K562 (cell line): ENCODE data around the gene CENPU. TPM values are rescaled to one million over a fixed set of nuclear protein-coding genes. Genes with fewer than 3 reads are reported as not detected.

Experiments
- ATAC-seq: fragments of 200-7000 bp; cut with Tn5 transposase; 3 replicates; pipeline ENCODE4 v1.9.1; 2020; ENCODE audit warnings: moderate library complexity
- BruUV-seq: library from RNA; stranded (reverse); fragments of 400-500 nt; replicated peaks from 2 replicates; lab custom pipeline; 2021; lab: Mats Ljungman, UMichigan
- CTCF ChIA-PET: fragments of 300-600 bp; formaldehyde crosslinking; extraction: SDS; loops from one replicate; lab custom pipeline; 2021; ENCODE audit warnings: low intra/inter-chr PET ratio; lab: Yijun Ruan, JAX
- POLR2A ChIA-PET: fragments of 300-600, 350-650 bp; sonication (Branson Sonifier 250); formaldehyde crosslinking; extraction: SDS; loops from one replicate; lab custom pipeline; 2021; ENCODE audit warnings: antibody characterized with exemption, inconsistent platforms; lab: Yijun Ruan, JAX
- DNase-seq, 4 experiments: peaks; one replicate each; pipeline versions ENCODE4 v3.0.0 to v3.0.0-alpha.2; 2011 to 2018; ENCODE audit warnings: low spot score in 3 of 4, mixed read lengths in 3 of 4; ENCODE audit errors: extremely low read depth in 1 of 4
- FAIRE-seq: peaks from 2 replicates; lab custom pipeline; 2011; peaks lifted over from hg19 to GRCh38; lab: Jason Lieb, UNC
- H2AFZ ChIP-seq: 2 replicates; pipeline ENCODE4 v1.6.0; 2011; ENCODE audit warnings: low read depth, low read length, control low read depth, inconsistent platforms
- H3K27ac ChIP-seq: fragments of 200-600 bp; 3 replicates; pipeline ENCODE4 v1.8.0; 2011; ENCODE audit warnings: low read depth, mild to moderate bottlenecking, control low read depth, inconsistent platforms, low read length, moderate library complexity, mixed read lengths; ENCODE audit errors: extremely low read depth
- H3K27me3 ChIP-seq, 2 experiments: fragments of 300-600 bp in 1 of 2; 2 replicates in 1 of 2; 3 replicates in 1 of 2; pipeline versions ENCODE4 v1.6.0 to v1.8.0; 2011; ENCODE audit warnings: inconsistent platforms in 2 of 2, low read length in 2 of 2, mild to moderate bottlenecking in 1 of 2, mixed read lengths in 1 of 2, moderate library complexity in 1 of 2; ENCODE audit not compliant: control insufficient read depth in 2 of 2, insufficient read depth in 2 of 2
- H3K36me3 ChIP-seq: fragments of 300-600 bp; 3 replicates; pipeline ENCODE4 v1.8.0; 2011; ENCODE audit warnings: mild to moderate bottlenecking, low read length, inconsistent platforms; ENCODE audit not compliant: control insufficient read depth, insufficient read depth
- H3K4me1 ChIP-seq, 2 experiments: fragments of 200-600 bp in 1 of 2; replicated peaks in 1 of 2; 2 replicates in 1 of 2; 3 replicates in 1 of 2; pipeline versions ENCODE4 v1.5.1 to v1.8.0; 2011; ENCODE audit warnings: inconsistent platforms in 2 of 2, low read length in 2 of 2, mild to moderate bottlenecking in 1 of 2, mixed read lengths in 1 of 2, moderate library complexity in 1 of 2; ENCODE audit not compliant: control insufficient read depth in 2 of 2, insufficient read depth in 2 of 2
- H3K4me2 ChIP-seq: 2 replicates; pipeline ENCODE4 v1.6.1; 2011; ENCODE audit warnings: low read length, control low read depth, inconsistent platforms, mixed read lengths; ENCODE audit not compliant: insufficient read depth
- H3K4me3 ChIP-seq: fragments of 200-600 bp; sonication (generic), shearing (Covaris generic); 2 replicates; pipeline ENCODE4 v1.5.1; 2016; ENCODE audit warnings: control low read depth, inconsistent platforms
- H3K79me2 ChIP-seq: fragments of 200-600 bp; 3 replicates; pipeline ENCODE4 v1.8.0; 2011; ENCODE audit warnings: low read length, inconsistent platforms; ENCODE audit not compliant: control insufficient read depth, insufficient read depth
- H3K9ac ChIP-seq, 2 experiments: 2 replicates each; pipeline versions ENCODE4 v1.6.0 to v1.6.1; 2011; ENCODE audit warnings: low read depth in 2 of 2, low read length in 2 of 2, control low read depth in 1 of 2, inconsistent platforms in 1 of 2, mild to moderate bottlenecking in 1 of 2, mixed read lengths in 1 of 2; ENCODE audit not compliant: insufficient read depth in 1 of 2
- H3K9me1 ChIP-seq: one replicate; pipeline ENCODE4 v1.6.0; 2011; ENCODE audit warnings: inconsistent platforms, mild to moderate bottlenecking, low read length, moderate library complexity; ENCODE audit not compliant: control insufficient read depth, insufficient read depth
- H3K9me3 ChIP-seq: replicated peaks from 2 replicates; pipeline ENCODE4 v1.5.1; 2011; ENCODE audit warnings: low read depth, low read length, inconsistent platforms; ENCODE audit not compliant: control insufficient read depth, insufficient read depth
- H4K20me1 ChIP-seq: replicated peaks from 2 replicates; pipeline ENCODE4 v1.6.1; 2011; ENCODE audit warnings: low read length, inconsistent platforms, mixed read lengths; ENCODE audit not compliant: control insufficient read depth, insufficient read depth
- CBX8 ChIP-seq: fragments of 200-600 bp; sonication (generic); IDR thresholded peaks from 2 replicates; pipeline ENCODE4 v1.6.1; 2012; ENCODE audit warnings: borderline replicate concordance, mixed run types, low read depth, mild to moderate bottlenecking, moderate library complexity, mixed read lengths, low read length, control low read depth, inconsistent platforms; ENCODE audit not compliant: poor library complexity, severe bottlenecking; ENCODE audit errors: extremely low read depth
- CEBPB ChIP-seq: fragments of 450-650 bp; IDR thresholded peaks from 2 replicates; pipeline ENCODE4 v1.6.1; 2016; ENCODE audit warnings: missing genetic modification characterization, missing compliant biosample characterization
- DACH1 ChIP-seq: fragments of 450-650 bp; IDR thresholded peaks from 2 replicates; pipeline ENCODE4 v1.6.1; 2018; ENCODE audit not compliant: partially characterized antibody
- E2F3 ChIP-seq: fragments of 250-450 bp; sonication (Bioruptor Pico); IDR thresholded peaks from 2 replicates; pipeline ENCODE4 v1.4.0; 2020; ENCODE audit warnings: mild to moderate bottlenecking
- GABPA ChIP-seq: fragments of 200-800 bp; sonication (Bioruptor generic); conservative IDR thresholded peaks from 2 replicates; pipeline ENCODE4 v1.6.1; 2016; ENCODE audit warnings: low read depth, missing genetic modification characterization, missing compliant biosample characterization
- HNRNPUL1 ChIP-seq: fragments of 200-400 bp; formaldehyde crosslinking; IDR thresholded peaks from 2 replicates; pipeline ENCODE4 v1.6.1; 2017; ENCODE audit warnings: low read length
- NFE2L1 ChIP-seq: fragments of 450-650 bp; IDR thresholded peaks from 2 replicates; pipeline ENCODE4 v1.6.1; 2016; ENCODE audit warnings: missing genetic modification characterization, low read depth, mild to moderate bottlenecking, missing compliant biosample characterization, moderate library complexity, borderline replicate concordance
- POLR2H ChIP-seq: IDR thresholded peaks from 2 replicates; pipeline ENCODE4 v1.6.1; 2016; ENCODE audit warnings: missing genetic modification characterization, low read depth, mild to moderate bottlenecking, control low read depth, missing compliant biosample characterization, moderate library complexity
- RBM15 ChIP-seq: fragments of 200-400 bp; formaldehyde crosslinking; IDR thresholded peaks from 2 replicates; pipeline ENCODE4 v1.6.1; 2018; ENCODE audit warnings: mild to moderate bottlenecking, low read length, moderate library complexity; ENCODE audit not compliant: insufficient read depth
- SLC30A9 ChIP-seq: fragments of 250-450 bp; sonication (Bioruptor Pico); IDR thresholded peaks from 2 replicates; pipeline ENCODE4 v1.8.0; 2022; ENCODE audit warnings: mild to moderate bottlenecking, moderate library complexity
- SMAD3 ChIP-seq: fragments of 450-650 bp; formaldehyde crosslinking; conservative IDR thresholded peaks from 2 replicates; pipeline ENCODE4 v1.4.0; 2020; ENCODE audit warnings: mild to moderate bottlenecking
- TAF9B ChIP-seq: fragments of 450-650 bp; IDR thresholded peaks from 2 replicates; pipeline ENCODE4 v1.6.1; 2018; ENCODE audit warnings: mild to moderate bottlenecking; ENCODE audit not compliant: partially characterized antibody
- ZFP36 ChIP-seq: fragments of 150-350 bp; IDR thresholded peaks from 2 replicates; pipeline ENCODE4 v1.6.1; 2018; ENCODE audit warnings: low read length, low read depth; ENCODE audit not compliant: partially characterized antibody
- ZNF12 ChIP-seq: sonication (generic); formaldehyde crosslinking; IDR thresholded peaks from 2 replicates; pipeline ENCODE4 v1.4.0; 2020; ENCODE audit warnings: mild to moderate bottlenecking, missing genetic modification reagents
- ZNF263 ChIP-seq: sonication (generic); formaldehyde crosslinking; IDR thresholded peaks from 2 replicates; pipeline ENCODE4 v1.8.0; 2022; ENCODE audit warnings: mild to moderate bottlenecking, missing genetic modification reagents, borderline replicate concordance
- ZNF3 ChIP-seq: fragments of 250-450 bp; sonication (Bioruptor Pico); IDR thresholded peaks from 2 replicates; pipeline ENCODE4 v1.5.0; 2021; ENCODE audit warnings: mild to moderate bottlenecking, moderate library complexity
- ZNF41 ChIP-seq: fragments of 250-450 bp; sonication (Bioruptor Pico); conservative IDR thresholded peaks from 2 replicates; pipeline ENCODE4 v1.4.0; 2020; ENCODE audit warnings: mild to moderate bottlenecking
- ZNF589 ChIP-seq: fragments of 200-800 bp; sonication (Bioruptor generic); IDR thresholded peaks from 2 replicates; pipeline ENCODE4 v1.6.1; 2016; ENCODE audit warnings: low read depth, missing genetic modification characterization, missing compliant biosample characterization
- WGBS: fragments of 100-300 bp; shearing (Covaris generic); methylation state at CpG from one replicate; pipeline ENCODE4 v1.1.6; 2016; ENCODE audit warnings: low coverage, mixed read lengths; ENCODE audit not compliant: insufficient coverage; ENCODE audit errors: missing lambda C conversion rate; 5-methylcytosine and 5-hydroxymethylcytosine counted together
- in situ Hi-C: fragments of 300-500 bp; cut with MboI; formaldehyde crosslinking; loops from 4 replicates; pipeline ENCODE4 v1.15.0; 2018; ENCODE audit warnings: inconsistent platforms, mixed read lengths
- intact Hi-C: fragments of 100-400 bp; cut with micrococcal nuclease; formaldehyde crosslinking; loops from 2 replicates; pipeline ENCODE4 v1.14.2; 2022
- polyA plus RNA-seq, 8 experiments: library from polyadenylated mRNA; depleted of rRNA in 4 of 8; stranded (reverse) in 5 of 8; unstranded in 3 of 8; fragments of >200 nt; fragmentation: Nextera tagmentation in 2 of 8; fragmentation: Illumina TruSeq in 1 of 8; extraction: Ambion mirVana in 2 of 8; extraction: Trizol in 1 of 8; gene quantifications; 2 replicates each; pipeline versions ENCODE4 v1.2.1 to v1.2.3, GENCODE V29; 2011 to 2014; ENCODE audit warnings: inconsistent platforms in 1 of 8, missing spikeins in 1 of 8
- total RNA-seq, 7 experiments: library from RNA; depleted of rRNA in 6 of 7; stranded (reverse); fragments of >200 nt in 6 of 7; fragmentation: Illumina TruSeq in 2 of 7; extraction: Trizol in 2 of 7; gene quantifications; 2 replicates each; pipeline versions ENCODE4 v1.2.1 to v1.2.3, GENCODE V29; 2011 to 2021; ENCODE audit warnings: low replicate concordance in 1 of 7
- TF ChIP-seq, protein P1 (sequence below): fragments of 150-350 bp; IDR thresholded peaks from 2 replicates; pipeline ENCODE4 v1.6.1; 2014; ENCODE audit warnings: low read depth, mild to moderate bottlenecking, low read length, borderline replicate concordance

Gene CENPU
- total and polyA plus RNA-seq, 9 of the 15 experiments (the other 6 are each of a cell fraction or from before 2014, with no cell fraction given), result 39.4 to 98.7 (median 84.3) TPM

DNA sequence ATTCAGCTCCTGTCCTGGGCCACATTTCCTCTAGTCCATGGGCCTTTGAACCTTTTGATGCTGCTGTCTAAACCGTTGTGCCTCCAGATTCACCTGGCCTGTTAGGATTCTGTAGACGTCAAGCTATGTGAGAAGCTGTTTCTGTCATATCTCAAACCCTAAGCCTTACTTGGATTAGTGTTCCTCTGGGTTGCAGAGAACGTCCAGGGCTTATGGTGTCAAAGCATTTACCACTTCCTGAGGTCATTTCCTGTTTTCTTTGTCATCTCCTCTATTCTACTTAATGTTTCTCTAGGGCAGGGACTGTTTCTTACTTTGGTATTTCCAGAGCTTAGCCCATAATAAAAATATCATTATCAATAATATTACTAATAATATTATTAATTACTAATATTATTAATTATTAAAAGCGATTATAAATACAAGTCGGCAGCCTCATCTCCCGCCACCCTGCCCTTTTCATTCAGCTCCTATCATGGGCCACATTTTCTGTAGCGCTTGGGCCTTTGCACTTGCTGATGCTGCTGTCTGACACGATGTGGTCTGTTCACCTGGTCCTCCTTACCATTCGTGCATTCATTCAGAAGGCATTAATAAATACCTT lies 65.3 kb downstream of the CENPU start:
- no peak for ATAC-seq
- TF ChIP-seq ZNF3 (CRISPR knock-in tag), result no peak
- TF ChIP-seq, protein P1, sequence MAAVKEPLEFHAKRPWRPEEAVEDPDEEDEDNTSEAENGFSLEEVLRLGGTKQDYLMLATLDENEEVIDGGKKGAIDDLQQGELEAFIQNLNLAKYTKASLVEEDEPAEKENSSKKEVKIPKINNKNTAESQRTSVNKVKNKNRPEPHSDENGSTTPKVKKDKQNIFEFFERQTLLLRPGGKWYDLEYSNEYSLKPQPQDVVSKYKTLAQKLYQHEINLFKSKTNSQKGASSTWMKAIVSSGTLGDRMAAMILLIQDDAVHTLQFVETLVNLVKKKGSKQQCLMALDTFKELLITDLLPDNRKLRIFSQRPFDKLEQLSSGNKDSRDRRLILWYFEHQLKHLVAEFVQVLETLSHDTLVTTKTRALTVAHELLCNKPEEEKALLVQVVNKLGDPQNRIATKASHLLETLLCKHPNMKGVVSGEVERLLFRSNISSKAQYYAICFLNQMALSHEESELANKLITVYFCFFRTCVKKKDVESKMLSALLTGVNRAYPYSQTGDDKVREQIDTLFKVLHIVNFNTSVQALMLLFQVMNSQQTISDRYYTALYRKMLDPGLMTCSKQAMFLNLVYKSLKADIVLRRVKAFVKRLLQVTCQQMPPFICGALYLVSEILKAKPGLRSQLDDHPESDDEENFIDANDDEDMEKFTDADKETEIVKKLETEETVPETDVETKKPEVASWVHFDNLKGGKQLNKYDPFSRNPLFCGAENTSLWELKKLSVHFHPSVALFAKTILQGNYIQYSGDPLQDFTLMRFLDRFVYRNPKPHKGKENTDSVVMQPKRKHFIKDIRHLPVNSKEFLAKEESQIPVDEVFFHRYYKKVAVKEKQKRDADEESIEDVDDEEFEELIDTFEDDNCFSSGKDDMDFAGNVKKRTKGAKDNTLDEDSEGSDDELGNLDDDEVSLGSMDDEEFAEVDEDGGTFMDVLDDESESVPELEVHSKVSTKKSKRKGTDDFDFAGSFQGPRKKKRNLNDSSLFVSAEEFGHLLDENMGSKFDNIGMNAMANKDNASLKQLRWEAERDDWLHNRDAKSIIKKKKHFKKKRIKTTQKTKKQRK, result no peak
- no peak for TF ChIP-seq TAF9B
- no peak for TF ChIP-seq SLC30A9 (CRISPR knock-in tag)
- TF ChIP-seq SMAD3 (CRISPR knock-in tag), result no peak
- TF ChIP-seq E2F3, result no peak
- no peak for TF ChIP-seq ZNF41 (CRISPR knock-in tag)
- peak; percentile 61 for TF ChIP-seq DACH1
- TF ChIP-seq GABPA (tag), result peak; percentile 56
- no peak for TF ChIP-seq ZNF589 (CRISPR knock-in tag)
- no peak for TF ChIP-seq CBX8
- no peak for TF ChIP-seq RBM15
- TF ChIP-seq POLR2H (tag), result no peak
- no peak for TF ChIP-seq CEBPB (tag)
- TF ChIP-seq NFE2L1 (tag), result no peak
- no peak for TF ChIP-seq ZNF263 (CRISPR knock-in tag)
- TF ChIP-seq ZNF12 (CRISPR knock-in tag), result no peak
- TF ChIP-seq HNRNPUL1, result no peak
- no peak for TF ChIP-seq ZFP36

More for the DNA sequence above, 65.3 kb downstream of the CENPU start:
- H3K4me2 ChIP-seq, result no peak overlapping the region
- H3K4me3 ChIP-seq, result no peak overlapping the region
- peaks cover 28% of the 10 kb centered on the region; the same call in 2 of the 3 replicates for H3K36me3 ChIP-seq
- H3K27me3 ChIP-seq, result no peaks in the 10 kb centered on the region
- no peak overlapping the region for H3K9ac ChIP-seq
- intact Hi-C loops, result no loop called here
- BruUV-seq, result no TSS peak
- H3K27ac ChIP-seq, result no peak overlapping the region
- ChIA-PET CTCF (no interaction called here), POLR2A (interaction anchor here (0.7 kb wide), 1 partner anchor 9 kb away, joined by 3 read pairs; no protein-coding TSS in a partner anchor)
- DNase-seq (no peak), FAIRE-seq (peak; percentile 11)
- 73% methylated on average over 8 of the region's 9 CpGs for WGBS
- in situ Hi-C loops, result no loop called here
- H4K20me1 ChIP-seq, result no peaks in the 10 kb centered on the region
- no peaks in the 10 kb centered on the region for H3K9me3 ChIP-seq
- H3K79me2 ChIP-seq, result no peaks in the 10 kb centered on the region
- H3K9me1 ChIP-seq, result no peaks in the 10 kb centered on the region
- H3K4me1 ChIP-seq, result no peaks in the 10 kb centered on the region; a peak in 1 of 5 replicates
- H2AFZ ChIP-seq, result no peak overlapping the region
